A375 (cell line): ENCODE results near the gene KLHDC8A. TPM values are rescaled to one million over a fixed set of nuclear protein-coding genes. Genes with fewer than 3 reads are reported as not detected.

Experiments
- small RNA-seq: library from RNA; depleted of rRNA; stranded (forward); fragments of <200 nt; gene quantifications from one replicate; pipeline ENCODE3, GENCODE V24; 2014
- total RNA-seq: library from RNA; depleted of rRNA; stranded (reverse); fragments of >200 nt; shearing (Covaris generic); gene quantifications from 2 replicates; pipeline ENCODE4 v1.2.3, GENCODE V29; 2014; rRNA removed

KLHDC8A gene
- 0.05 and 0.19 TPM in 2 replicates for total RNA-seq

GRCh38 chr1:205356440-205357139 lies at the start of gene KLHDC8A:
KLHDC8A (minus strand) TSS chr1:205356922; CDS start chr1:205343604, 13,318 bp downstream.

GRCh38 chr1:205321162-205321958 lies 35.4 kb downstream of the KLHDC8A start, which contains the start of gene NUAK2:
NUAK2 (minus strand) TSS chr1:205321745; CDS start chr1:205321628, 117 bp downstream.

Small RNAs within 50 kb of the gene (small RNA-seq; reads per million reads assigned to genes)
- not detected for gene SNRPGP10

Other genes with a start within 250 kb of the KLHDC8A start
- gene RBBP5, start 234.9 kb downstream of the KLHDC8A start, total RNA-seq, result 15.2 and 17.7 TPM in 2 replicates
- gene DSTYK, start 145.2 kb downstream of the KLHDC8A start, total RNA-seq, result 5.2 and 5.4 TPM in 2 replicates
- 1.8 and 2.1 TPM in 2 replicates for gene TMCC2, start 129.0 kb downstream of the KLHDC8A start, total RNA-seq
- gene NUAK2, start 35.2 kb downstream of the KLHDC8A start, total RNA-seq, result 7.2 and 8.6 TPM in 2 replicates
- 6.8 and 8.6 TPM in 2 replicates for gene LEMD1, start 65.1 kb upstream of the KLHDC8A start, total RNA-seq
- 2.9 and 3.2 TPM in 2 replicates for gene BLACAT1, start 99.1 kb upstream of the KLHDC8A start, total RNA-seq
- gene CDK18, start 147.7 kb upstream of the KLHDC8A start, total RNA-seq, result 4.1 and 6.6 TPM in 2 replicates